Mesenchymal stem cell (in vitro differentiated cells and primary cell): Measurements from ENCODE around the gene C17orf113.

Source experiments
- DNase-seq: peaks from one replicate; pipeline ENCODE4 v3.0.0-alpha.2; 2013
- H2AFZ ChIP-seq: one replicate; pipeline ENCODE4 v1.6.1; 2013; ENCODE audit warnings: low read depth, mild to moderate bottlenecking, control low read depth, inconsistent platforms, low read length, moderate library complexity
- H2AK5ac ChIP-seq: 2 replicates; pipeline ENCODE4 v1.6.1; 2013; ENCODE audit warnings: low read length, moderate library complexity, mild to moderate bottlenecking, inconsistent platforms; ENCODE audit not compliant: severe bottlenecking
- H2BK120ac ChIP-seq: one replicate; pipeline ENCODE4 v1.6.1; 2013; ENCODE audit warnings: low read depth, mild to moderate bottlenecking, inconsistent platforms, low read length, moderate library complexity
- H2BK12ac ChIP-seq, 2 experiments: one replicate each; pipeline ENCODE4 v1.6.1; 2013; ENCODE audit warnings: inconsistent platforms in 2 of 2, low read length in 2 of 2, mild to moderate bottlenecking in 2 of 2, moderate library complexity in 2 of 2, control low read depth in 1 of 2
- H2BK15ac ChIP-seq: one replicate; pipeline ENCODE4 v1.6.1; 2013; ENCODE audit warnings: mild to moderate bottlenecking, low read depth, inconsistent platforms; ENCODE audit not compliant: poor library complexity, severe bottlenecking
- H2BK5ac ChIP-seq: 2 replicates; pipeline ENCODE4 v1.6.1; 2013; ENCODE audit warnings: low read depth, mild to moderate bottlenecking, low read length, control low read depth, inconsistent platforms; ENCODE audit not compliant: poor library complexity, severe bottlenecking
- H3K14ac ChIP-seq, 2 experiments: one replicate each; pipeline ENCODE4 v1.6.1; 2013; ENCODE audit warnings: inconsistent platforms in 2 of 2, low read length in 2 of 2, control low read depth in 1 of 2, mild to moderate bottlenecking in 1 of 2, moderate library complexity in 1 of 2
- H3K18ac ChIP-seq, 2 experiments: one replicate each; pipeline ENCODE4 v1.6.1; 2013; ENCODE audit warnings: inconsistent platforms in 2 of 2, low read length in 2 of 2, control low read depth in 1 of 2, low read depth in 1 of 2, mild to moderate bottlenecking in 1 of 2
- H3K23ac ChIP-seq, 2 experiments: one replicate each; pipeline ENCODE4 v1.6.1; 2013; ENCODE audit warnings: inconsistent platforms in 2 of 2, low read length in 2 of 2, mild to moderate bottlenecking in 2 of 2, moderate library complexity in 2 of 2, control low read depth in 1 of 2
- H3K27ac ChIP-seq: 2 replicates; pipeline ENCODE4 v1.5.1; 2013; ENCODE audit warnings: mild to moderate bottlenecking, moderate library complexity, low read length, control low read depth, inconsistent platforms; ENCODE audit not compliant: poor library complexity, severe bottlenecking
- H3K27me3 ChIP-seq, 2 experiments: 2 replicates each; pipeline versions ENCODE4 v1.6.1 to v1.7.0; 2013; ENCODE audit warnings: low read length in 2 of 2, mild to moderate bottlenecking in 2 of 2, moderate library complexity in 2 of 2, control low read depth in 1 of 2, inconsistent platforms in 1 of 2; ENCODE audit not compliant: control insufficient read depth in 1 of 2, insufficient read depth in 1 of 2
- H3K36me3 ChIP-seq, 2 experiments: 2 replicates each; pipeline versions ENCODE4 v1.6.1 to v1.7.0; 2013; ENCODE audit warnings: low read length in 2 of 2, control low read depth in 1 of 2, inconsistent platforms in 1 of 2, low read depth in 1 of 2, mild to moderate bottlenecking in 1 of 2; ENCODE audit not compliant: insufficient read depth in 2 of 2, control insufficient read depth in 1 of 2
- H3K4ac ChIP-seq, 2 experiments: one replicate each; pipeline ENCODE4 v1.6.1; 2013; ENCODE audit warnings: inconsistent platforms in 2 of 2, low read length in 2 of 2, mild to moderate bottlenecking in 2 of 2, moderate library complexity in 2 of 2, control low read depth in 1 of 2, low read depth in 1 of 2
- H3K4me1 ChIP-seq: 2 replicates; pipeline ENCODE4 v1.6.1; 2013; ENCODE audit warnings: low read depth, low read length, control low read depth; ENCODE audit not compliant: control insufficient read depth, insufficient read depth
- H3K4me2 ChIP-seq: 2 replicates; pipeline ENCODE4 v1.6.1; 2013; ENCODE audit warnings: low read length, mild to moderate bottlenecking, inconsistent platforms; ENCODE audit not compliant: poor library complexity, severe bottlenecking
- H3K4me3 ChIP-seq, 2 experiments: 2 replicates each; pipeline versions ENCODE4 v1.5.1 to v1.7.0; 2013; ENCODE audit warnings: low read length in 2 of 2, mild to moderate bottlenecking in 2 of 2, control low read depth in 1 of 2, low read depth in 1 of 2; ENCODE audit not compliant: insufficient read depth in 1 of 2
- H3K79me1 ChIP-seq: replicated peaks from 2 replicates; pipeline ENCODE4 v1.6.1; 2013; ENCODE audit warnings: mild to moderate bottlenecking, control low read depth, low read length, inconsistent platforms; ENCODE audit not compliant: poor library complexity, severe bottlenecking
- H3K9ac ChIP-seq: 2 replicates; pipeline ENCODE4 v1.7.0; 2013; ENCODE audit warnings: mild to moderate bottlenecking, low read length, moderate library complexity
- H3K9me3 ChIP-seq: 2 replicates; pipeline ENCODE4 v1.7.0; 2013; ENCODE audit warnings: mild to moderate bottlenecking, low read length; ENCODE audit not compliant: control insufficient read depth
- H4K8ac ChIP-seq: one replicate; pipeline ENCODE4 v1.6.1; 2013; ENCODE audit warnings: inconsistent platforms, mild to moderate bottlenecking, low read length, moderate library complexity
- H4K91ac ChIP-seq: one replicate; pipeline ENCODE4 v1.6.1; 2013; ENCODE audit warnings: mild to moderate bottlenecking, low read length, inconsistent platforms
- WGBS: methylation state at CpG from one replicate; pipeline ENCODE4 v1.1.7; 2013; ENCODE audit warnings: mixed read lengths; 5-methylcytosine and 5-hydroxymethylcytosine counted together

The C17orf113 gene

DNA sequence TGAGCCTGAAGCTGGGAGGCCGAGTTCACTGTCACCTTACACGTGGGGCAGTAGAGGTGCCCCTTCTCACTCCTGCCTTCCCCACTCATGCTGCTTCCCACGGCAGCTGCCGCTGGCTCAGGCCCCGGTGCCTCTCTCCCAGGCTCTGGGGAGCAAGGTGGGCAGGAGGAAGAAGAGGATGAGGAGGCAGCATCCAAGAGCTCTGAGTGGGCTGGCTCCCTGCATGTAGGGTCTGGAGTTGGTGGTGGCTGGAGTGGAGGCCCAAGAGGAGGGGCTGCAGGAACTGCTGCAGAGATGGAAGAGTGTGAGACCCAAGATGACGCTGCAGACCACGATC lies 21.6 kb downstream of the C17orf113 start:
- no peak overlapping the region for H3K27ac ChIP-seq
- H3K27me3 ChIP-seq, result peaks cover 10 to 26% of the 10 kb centered on the region in 2 experiments
- no peak overlapping the region for H3K9ac ChIP-seq
- no peak overlapping the region for H3K4me3 ChIP-seq
- peaks cover 6 to 10% of the 10 kb centered on the region in 2 experiments for H3K36me3 ChIP-seq
- no peak overlapping the region for H3K14ac ChIP-seq
- H3K18ac ChIP-seq, result no peak overlapping the region
- no peak for DNase-seq
- H4K91ac ChIP-seq, result no peak overlapping the region
- no peaks in the 10 kb centered on the region for H3K9me3 ChIP-seq
- no peak overlapping the region for H2BK15ac ChIP-seq
- H3K4me2 ChIP-seq, result no peak overlapping the region
- no peak overlapping the region for H4K8ac ChIP-seq
- H2BK120ac ChIP-seq, result no peak overlapping the region
- no peak overlapping the region for H2AK5ac ChIP-seq
- no peak overlapping the region for H2AFZ ChIP-seq
- no peak overlapping the region for H2BK5ac ChIP-seq
- WGBS, result 67% methylated on average over 7 of the region's 7 CpGs
- no peak overlapping the region for H3K23ac ChIP-seq
- H2BK12ac ChIP-seq, result no peak overlapping the region
- H3K79me1 ChIP-seq, result no peaks in the 10 kb centered on the region
- H3K4me1 ChIP-seq, result peaks cover 16% of the 10 kb centered on the region
- H3K4ac ChIP-seq, result no peak overlapping the region

DNA sequence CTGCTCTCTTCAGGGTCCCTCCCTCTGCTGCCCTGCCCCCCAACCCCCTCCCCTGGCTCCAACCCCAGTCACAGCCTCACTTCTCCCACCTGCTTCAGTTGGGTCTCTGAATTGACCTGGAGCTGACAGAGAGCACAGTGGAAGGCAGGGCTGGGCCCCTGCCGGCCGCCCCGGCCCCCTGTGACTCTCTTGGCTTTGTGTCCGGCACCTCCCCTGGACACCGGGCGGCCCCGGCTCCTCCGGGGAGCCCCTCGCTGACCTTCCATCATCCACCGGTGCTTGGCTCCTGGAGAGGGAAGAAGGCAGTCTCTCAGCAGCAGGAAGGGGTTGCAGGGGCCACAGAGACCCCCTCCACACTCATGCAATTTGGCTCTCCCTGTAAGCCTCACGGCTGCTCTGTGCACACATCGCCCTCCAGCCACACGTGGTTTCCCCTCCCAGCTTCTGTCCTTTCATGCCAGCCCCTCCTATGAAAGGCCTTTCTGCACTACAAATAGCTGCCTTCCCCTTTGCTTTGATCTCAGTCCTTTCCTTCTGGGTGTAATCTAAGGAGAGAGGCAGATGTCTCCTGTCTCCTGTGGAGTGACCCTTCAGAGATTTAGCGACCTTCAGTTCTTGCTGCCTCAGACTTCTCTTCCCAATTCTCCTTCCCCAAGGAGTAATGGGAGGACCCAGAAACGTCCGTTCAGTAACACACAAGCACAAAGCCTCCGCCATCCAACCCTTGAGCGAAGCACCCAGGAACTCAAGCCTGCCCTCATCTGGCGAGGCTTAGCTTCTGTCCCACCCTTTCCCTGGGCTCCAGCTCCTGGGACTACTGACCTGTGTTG lies 22.2 kb downstream of the C17orf113 start:
- DNase-seq, result no peak
- Histone ChIP-seq H3K36me3 (peaks cover 12 to 15% of the 10 kb centered on the region in 2 experiments), H2AFZ (no peak overlapping the region), H3K9me3 (no peaks in the 10 kb centered on the region), H3K14ac (no peak overlapping the region), H2BK120ac (no peak overlapping the region), H3K9ac (no peak overlapping the region), H3K4ac (no peak overlapping the region), H3K27ac (no peak overlapping the region), H3K79me1 (no peaks in the 10 kb centered on the region), H4K91ac (no peak overlapping the region), H3K23ac (no peak overlapping the region), H2BK12ac (no peak overlapping the region), H3K4me1 (peaks cover 19% of the 10 kb centered on the region), H4K8ac (no peak overlapping the region), H3K18ac (peak overlapping the region in 1 of 2 experiments; percentile 54), H2BK15ac (no peak overlapping the region), H3K4me2 (no peak overlapping the region), H3K27me3 (peaks cover 9 to 24% of the 10 kb centered on the region in 2 experiments), H3K4me3 (no peak overlapping the region), H2BK5ac (no peak overlapping the region), H2AK5ac (no peak overlapping the region)
- 67% methylated on average over 19 of the region's 19 CpGs for WGBS

DNA sequence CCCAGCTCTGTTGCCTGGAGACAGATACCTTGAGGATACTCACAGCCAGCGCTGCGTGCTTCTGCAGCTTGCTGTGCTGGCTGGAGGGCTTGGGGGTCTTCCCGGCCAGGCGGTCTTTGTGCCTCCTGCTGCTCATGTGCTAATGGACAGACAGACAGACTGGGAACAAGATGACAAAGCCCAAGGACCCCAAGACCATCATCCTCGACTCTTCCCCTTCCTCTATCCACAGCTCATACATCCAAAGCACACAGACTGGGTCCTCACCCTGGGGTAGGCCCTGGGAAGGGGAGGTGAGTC lies 22.9 kb downstream of the C17orf113 start:
- Histone ChIP-seq H3K4me1 (peaks cover 19% of the 10 kb centered on the region), H3K79me1 (peaks cover 2% of the 10 kb centered on the region), H3K14ac (no peak overlapping the region), H3K27me3 (peaks cover 9 to 24% of the 10 kb centered on the region in 2 experiments), H4K91ac (no peak overlapping the region), H2AFZ (no peak overlapping the region), H2BK15ac (no peak overlapping the region), H4K8ac (no peak overlapping the region), H3K23ac (no peak overlapping the region), H3K36me3 (peaks cover 18 to 21% of the 10 kb centered on the region in 2 experiments), H2BK5ac (no peak overlapping the region), H3K4ac (no peak overlapping the region), H3K9ac (no peak overlapping the region), H3K27ac (no peak overlapping the region), H2AK5ac (no peak overlapping the region), H2BK120ac (no peak overlapping the region), H2BK12ac (no peak overlapping the region), H3K4me2 (no peak overlapping the region), H3K4me3 (no peak overlapping the region), H3K9me3 (no peaks in the 10 kb centered on the region), H3K18ac (peak overlapping the region in 1 of 2 experiments; percentile 54)
- WGBS, result 97% methylated on average over 5 of the region's 5 CpGs
- no peak for DNase-seq

GRCh38 chr17:42026857-42027589 lies 23.4 kb downstream of the C17orf113 start:
- H2BK15ac ChIP-seq, result peak overlapping the region; percentile 49
- no peak overlapping the region for H3K4me2 ChIP-seq
- peak overlapping the region; percentile 74 for H3K9ac ChIP-seq
- H3K23ac ChIP-seq, result peak overlapping the region in 1 of 2 experiments; percentile 26
- no peak overlapping the region for H2AK5ac ChIP-seq
- peaks cover 6% of the 10 kb centered on the region for H3K79me1 ChIP-seq
- peaks cover 19% of the 10 kb centered on the region for H3K4me1 ChIP-seq
- no peak overlapping the region for H2BK120ac ChIP-seq
- no peak for DNase-seq
- no peak overlapping the region for H2BK5ac ChIP-seq
- H2BK12ac ChIP-seq, result peak overlapping the region in 1 of 2 experiments; percentile 47
- peak overlapping the region in 1 of 2 experiments; percentile 36 for H3K4ac ChIP-seq
- H3K27ac ChIP-seq, result no peak overlapping the region
- peaks cover 9 to 24% of the 10 kb centered on the region in 2 experiments for H3K27me3 ChIP-seq
- WGBS, result 84% methylated on average over 13 of the region's 17 CpGs
- peak overlapping the region; percentile 34 for H4K91ac ChIP-seq
- H4K8ac ChIP-seq, result no peak overlapping the region
- peak overlapping the region; percentile 23 to 54 for H3K18ac ChIP-seq
- H2AFZ ChIP-seq, result no peak overlapping the region
- no peak overlapping the region for H3K14ac ChIP-seq
- no peaks in the 10 kb centered on the region for H3K9me3 ChIP-seq
- no peak overlapping the region for H3K4me3 ChIP-seq
- H3K36me3 ChIP-seq, result peaks cover 23 to 26% of the 10 kb centered on the region in 2 experiments
